T-helper 1 cell treated with Interleukin-12 subunit alpha and Interleukin-12 subunit beta and Interleukin-4 antibody, amounts not matched to agents 30 μg/mL and 1 μg/mL, for 36 hours (primary cell): Measurements from ENCODE around the gene PNO1.
"Not testable (repeated sequence)": the region's sequence is repeated elsewhere in the genome, so short reads cannot be mapped to it uniquely, and the experiment has no call there.

ENCODE experiments used
- H3K27ac Mint-ChIP-seq: one replicate; pipeline ENCODE4 v1.8.0; 2021; ENCODE audit warnings: mild to moderate bottlenecking, mixed read lengths
- H3K27me3 Mint-ChIP-seq: one replicate; pipeline ENCODE4 v1.8.0; 2021; ENCODE audit warnings: low read depth, mixed read lengths
- H3K36me3 Mint-ChIP-seq: one replicate; pipeline ENCODE4 v1.8.0; 2021; ENCODE audit warnings: low read depth, mixed read lengths
- H3K4me1 Mint-ChIP-seq: one replicate; pipeline ENCODE4 v1.8.0; 2021; ENCODE audit warnings: low read depth, mixed read lengths
- H3K4me3 Mint-ChIP-seq: one replicate; pipeline ENCODE4 v1.8.0; 2021; ENCODE audit warnings: mild to moderate bottlenecking, moderate library complexity, mixed read lengths
- H3K9me3 Mint-ChIP-seq: one replicate; pipeline ENCODE4 v1.8.0; 2021; ENCODE audit warnings: mixed read lengths

PNO1 gene

DNA sequence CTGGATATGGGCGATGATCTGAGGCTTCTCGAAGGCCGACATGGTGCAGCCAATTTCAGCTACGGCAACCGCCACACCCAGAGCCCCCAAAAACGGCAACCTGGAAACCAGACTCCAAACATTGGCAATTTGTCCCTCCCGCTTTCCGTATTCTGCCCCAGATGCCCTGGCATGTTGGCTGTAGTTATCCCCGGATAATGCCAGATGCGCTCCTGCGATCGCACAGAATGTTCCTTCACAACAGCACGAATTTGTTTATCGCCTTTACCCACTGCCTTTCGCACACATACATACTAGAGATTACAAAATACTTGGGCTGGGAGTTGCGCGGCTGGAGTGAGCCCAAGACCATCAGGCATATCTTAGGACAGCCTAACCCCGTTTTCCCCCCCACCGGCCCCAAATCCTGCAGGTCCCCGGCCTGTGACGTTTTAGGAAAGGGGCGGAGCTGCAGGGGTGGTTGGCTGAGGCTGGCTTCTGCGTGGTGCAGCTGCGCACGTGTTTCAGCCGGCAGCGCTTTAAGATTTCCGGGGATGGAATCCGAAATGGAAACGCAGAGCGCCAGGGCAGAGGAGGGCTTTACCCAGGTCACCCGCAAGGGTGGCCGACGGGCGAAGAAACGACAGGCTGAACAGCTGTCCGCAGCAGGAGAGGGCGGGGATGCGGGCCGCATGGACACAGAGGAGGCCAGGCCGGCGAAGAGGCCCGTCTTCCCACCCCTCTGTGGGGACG is at the start of gene PNO1:
Gene PNO1, plus strand, starts transcription at position 487 of the 732 bp plus-strand sequence. Its CDS starts 47 bp downstream, at position 534.
- peaks cover 29% of the 10 kb centered on the region for H3K4me1 Mint-ChIP-seq

DNA sequence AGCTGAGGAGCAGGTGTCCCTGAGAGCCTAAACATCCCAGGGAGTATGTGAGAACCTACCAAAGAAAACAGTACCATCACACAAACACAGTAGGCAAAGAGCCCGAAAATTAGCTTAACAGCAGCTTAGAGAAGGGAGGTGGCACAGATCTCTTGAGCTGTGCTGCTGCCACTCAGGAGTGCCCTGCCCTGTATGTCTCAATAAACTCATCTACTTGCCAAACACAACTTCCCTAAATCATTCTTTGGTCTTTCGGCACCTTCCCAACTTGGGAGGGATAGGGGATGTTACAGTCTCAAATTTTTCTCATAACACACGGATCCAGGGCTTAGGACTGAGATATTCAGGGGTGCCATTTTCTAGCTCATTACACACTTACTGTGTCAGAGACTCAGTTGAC is 49.6 kb upstream of the PNO1 start:
- H3K27ac Mint-ChIP-seq, result no peak overlapping the region
- H3K27me3 Mint-ChIP-seq, result no peaks in the 10 kb centered on the region
- H3K36me3 Mint-ChIP-seq, result no peaks in the 10 kb centered on the region
- peaks cover 16% of the 10 kb centered on the region for H3K9me3 Mint-ChIP-seq
- no peak overlapping the region for H3K4me3 Mint-ChIP-seq
- no peaks in the 10 kb centered on the region for H3K4me1 Mint-ChIP-seq

More for the DNA sequence above, at the start of gene PNO1:
- Mint-ChIP-seq H3K27me3 (no peaks in the 10 kb centered on the region), H3K9me3 (no peaks in the 10 kb centered on the region), H3K4me3 (peak within 1 kb of the TSS; percentile 94), H3K27ac (peak within 1 kb of the TSS; percentile 99), H3K36me3 (peaks cover 17% of the 10 kb centered on the region)

DNA sequence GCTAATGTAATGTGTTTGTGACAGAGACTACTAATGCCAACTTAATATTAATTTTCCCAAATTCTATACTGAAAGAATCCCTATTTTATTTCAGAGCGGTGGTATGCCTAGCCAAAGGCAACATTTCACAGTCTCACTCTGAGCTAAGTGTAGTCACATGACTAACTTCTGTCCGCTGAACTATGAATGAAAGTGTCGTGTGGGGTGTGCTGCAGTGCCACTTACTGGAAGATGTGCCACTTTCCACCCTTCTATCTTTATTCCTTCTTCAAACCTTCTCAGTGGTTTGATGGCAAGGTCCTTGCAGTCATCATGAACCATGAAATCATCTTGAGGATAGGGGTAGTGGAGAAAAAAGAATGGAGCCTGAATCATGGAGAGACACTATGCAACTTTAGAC is 47.6 kb upstream of the PNO1 start:
- H3K36me3 Mint-ChIP-seq, result no peaks in the 10 kb centered on the region
- H3K9me3 Mint-ChIP-seq, result peaks cover 12% of the 10 kb centered on the region
- no peak overlapping the region for H3K27ac Mint-ChIP-seq
- H3K27me3 Mint-ChIP-seq, result no peaks in the 10 kb centered on the region
- H3K4me3 Mint-ChIP-seq, result no peak overlapping the region
- H3K4me1 Mint-ChIP-seq, result no peaks in the 10 kb centered on the region

DNA sequence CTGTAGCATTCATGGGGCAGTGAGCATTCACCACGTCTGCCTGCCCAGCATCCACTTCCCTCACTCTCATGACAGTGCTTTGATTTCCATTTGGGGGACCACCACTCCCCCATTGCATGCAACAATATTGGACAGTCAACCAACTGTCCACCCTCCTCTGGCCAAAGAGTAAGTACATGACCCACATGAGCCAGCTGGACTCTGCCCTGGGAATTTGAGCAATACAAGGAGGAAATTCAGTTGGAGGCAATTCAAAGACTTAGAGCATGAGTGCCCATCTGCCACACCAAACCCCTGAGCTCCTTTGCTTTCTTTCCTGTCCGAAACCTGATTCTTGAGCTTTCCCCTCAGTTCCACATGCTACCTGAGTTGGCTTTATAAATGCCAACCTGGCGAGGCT is 41.7 kb upstream of the PNO1 start:
- H3K27me3 Mint-ChIP-seq, result no peaks in the 10 kb centered on the region
- H3K4me3 Mint-ChIP-seq, result no peak overlapping the region
- H3K4me1 Mint-ChIP-seq, result no peaks in the 10 kb centered on the region
- no peak overlapping the region for H3K27ac Mint-ChIP-seq
- H3K36me3 Mint-ChIP-seq, result no peaks in the 10 kb centered on the region
- no peaks in the 10 kb centered on the region for H3K9me3 Mint-ChIP-seq

DNA sequence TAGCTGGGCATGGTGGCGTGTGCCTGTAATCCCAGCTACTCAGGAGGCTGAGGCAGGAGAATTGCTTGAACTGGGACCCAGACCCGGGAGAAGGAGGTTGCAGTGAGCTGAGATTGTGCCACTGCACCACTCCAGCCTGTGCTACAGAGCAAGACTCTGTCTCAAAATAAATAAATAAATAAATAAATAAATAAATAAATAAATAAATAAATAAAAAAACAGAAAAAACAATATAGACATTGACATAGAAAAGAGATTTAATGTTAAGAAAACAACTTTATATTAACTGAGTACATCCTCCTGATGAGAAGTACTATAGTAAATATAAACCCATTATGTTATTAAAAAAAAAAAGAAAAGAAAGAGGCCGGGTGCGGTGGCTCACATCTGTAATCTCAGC is 39.8 kb upstream of the PNO1 start:
- H3K36me3 Mint-ChIP-seq, H3K27me3 Mint-ChIP-seq, H3K4me3 Mint-ChIP-seq, H3K4me1 Mint-ChIP-seq, H3K9me3 Mint-ChIP-seq, H3K27ac Mint-ChIP-seq: not testable (repeated sequence)

DNA sequence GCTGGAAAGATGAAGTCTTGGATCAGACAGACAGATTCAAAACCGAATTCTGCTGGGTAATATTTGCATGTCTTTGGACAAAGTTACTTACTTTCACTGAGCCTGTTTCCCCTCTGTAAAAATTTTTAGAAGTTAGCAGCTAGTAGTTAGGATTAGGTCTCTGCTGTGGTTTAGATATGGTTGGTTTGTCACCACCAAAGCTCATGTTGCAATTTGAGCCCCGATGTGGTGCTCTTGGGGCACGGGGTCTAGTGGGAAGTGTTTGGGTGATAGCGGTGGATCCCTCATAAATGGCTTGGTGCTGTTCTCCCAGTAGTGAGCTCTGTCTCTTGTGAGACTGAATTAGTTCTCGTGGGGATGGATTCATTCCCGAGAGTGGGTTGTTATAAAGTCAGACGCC is 38.9 kb upstream of the PNO1 start:
- no peak overlapping the region for H3K27ac Mint-ChIP-seq
- peaks cover 2% of the 10 kb centered on the region for H3K4me1 Mint-ChIP-seq
- no peak overlapping the region for H3K4me3 Mint-ChIP-seq

DNA sequence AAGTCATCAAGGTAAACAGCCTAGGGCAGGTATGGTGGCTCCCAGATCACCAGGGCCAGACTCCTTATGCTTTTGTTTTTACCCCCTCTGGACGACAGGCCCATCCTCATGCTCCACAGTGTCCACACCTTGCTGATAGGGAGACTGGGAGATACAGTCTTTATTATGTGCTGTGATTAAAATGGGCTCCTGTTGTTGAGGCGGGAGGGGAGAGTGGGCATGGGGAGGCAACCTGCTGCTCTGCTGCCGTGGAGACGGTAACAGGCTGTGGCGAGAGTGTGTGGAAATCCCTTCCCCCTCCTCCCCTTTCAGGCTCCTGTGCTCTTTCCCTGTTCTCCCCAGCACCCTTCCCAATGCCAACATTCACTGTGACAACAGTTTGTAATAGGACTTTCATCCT is 38.2 kb upstream of the PNO1 start:
- Mint-ChIP-seq H3K9me3 (no peaks in the 10 kb centered on the region), H3K4me3 (no peak overlapping the region), H3K36me3 (no peaks in the 10 kb centered on the region), H3K4me1 (peaks cover 2% of the 10 kb centered on the region), H3K27ac (no peak overlapping the region), H3K27me3 (peaks cover 3% of the 10 kb centered on the region)

More for the DNA sequence above, 38.9 kb upstream of the PNO1 start:
- Mint-ChIP-seq H3K36me3 (no peaks in the 10 kb centered on the region), H3K9me3 (no peaks in the 10 kb centered on the region), H3K27me3 (peaks cover 3% of the 10 kb centered on the region)

DNA sequence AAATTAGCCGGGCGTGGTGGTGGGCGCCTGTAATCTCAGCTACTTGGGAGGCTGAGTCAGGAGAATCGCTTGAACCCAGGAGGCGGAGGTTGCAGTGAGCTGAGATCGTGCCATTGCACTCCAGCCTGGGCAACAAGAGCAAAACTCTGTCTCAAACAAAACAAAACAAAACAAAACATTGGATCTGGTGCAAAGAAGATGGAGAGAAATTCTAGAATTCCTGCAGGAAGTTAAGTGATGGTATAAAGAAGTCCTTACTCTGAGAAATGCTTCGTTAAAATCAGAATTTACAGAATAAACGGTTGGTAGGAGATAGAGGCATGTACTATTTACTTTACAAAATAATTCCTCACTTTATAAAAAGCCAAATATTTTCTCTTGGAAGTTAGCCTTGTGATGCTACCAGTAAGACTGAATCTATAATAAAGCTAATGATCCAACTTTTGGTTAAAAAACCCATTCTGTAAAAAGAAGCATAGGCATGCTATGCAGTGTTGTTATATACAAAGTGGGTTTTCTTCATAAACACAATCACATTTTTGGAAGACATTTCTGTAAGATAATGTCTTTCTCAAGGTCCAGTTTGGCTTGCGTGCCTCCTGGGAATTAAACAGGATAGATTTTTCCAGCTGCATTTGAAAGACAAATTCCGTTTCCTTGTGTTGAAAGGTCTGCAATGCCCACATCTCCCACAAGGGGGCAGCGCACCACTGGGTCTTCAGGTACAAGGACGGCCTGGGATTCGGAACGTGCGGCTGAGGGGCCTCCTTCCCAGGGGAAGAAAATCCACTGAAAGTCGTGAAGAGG is 35.6 kb upstream of the PNO1 start:
- Mint-ChIP-seq H3K4me1 (peaks cover 2% of the 10 kb centered on the region), H3K36me3 (no peaks in the 10 kb centered on the region), H3K27me3 (peaks cover 3% of the 10 kb centered on the region), H3K4me3 (peak overlapping the region; percentile 2), H3K9me3 (no peaks in the 10 kb centered on the region), H3K27ac (no peak overlapping the region)

DNA sequence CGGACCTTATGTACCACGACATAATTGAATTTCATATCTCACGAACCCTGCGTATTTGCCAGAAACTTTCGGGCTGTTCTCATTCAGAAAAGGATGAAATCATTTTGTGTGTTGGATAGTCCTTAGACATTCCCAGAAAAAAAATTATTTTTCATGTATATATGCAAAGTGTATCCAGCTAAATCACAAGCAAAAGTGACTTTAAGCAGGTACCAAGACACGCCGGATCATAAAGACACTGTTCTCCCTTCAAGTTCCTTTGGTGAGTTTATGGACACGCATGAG is 35.1 kb upstream of the PNO1 start:
- Mint-ChIP-seq H3K9me3 (no peaks in the 10 kb centered on the region), H3K4me3 (peak overlapping the region; percentile 2), H3K27me3 (peaks cover 3% of the 10 kb centered on the region), H3K27ac (no peak overlapping the region), H3K36me3 (no peaks in the 10 kb centered on the region), H3K4me1 (peaks cover 2% of the 10 kb centered on the region)

DNA sequence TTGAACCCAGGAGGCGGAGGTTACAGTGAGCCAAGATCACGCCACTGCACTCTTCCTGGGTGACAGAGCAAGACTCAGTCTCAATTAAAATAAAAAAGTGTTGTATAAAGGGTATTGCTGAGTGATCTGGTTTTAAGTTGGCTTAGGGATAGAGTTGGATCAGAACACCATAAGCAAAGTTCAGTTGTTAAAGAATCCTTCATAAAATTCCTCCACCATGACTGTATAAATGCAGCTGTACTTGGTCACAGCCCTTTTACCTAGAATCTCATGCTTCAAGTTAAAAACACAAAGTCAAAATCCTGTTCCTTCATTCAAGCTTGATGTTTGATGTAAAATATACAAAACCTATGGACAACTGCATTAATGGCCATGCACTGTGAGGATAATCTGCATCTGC is 33.4 kb upstream of the PNO1 start:
- H3K4me1 Mint-ChIP-seq, result peaks cover 2% of the 10 kb centered on the region
- no peak overlapping the region for H3K4me3 Mint-ChIP-seq
- peaks cover 3% of the 10 kb centered on the region for H3K27me3 Mint-ChIP-seq
- H3K27ac Mint-ChIP-seq, result no peak overlapping the region
- H3K9me3 Mint-ChIP-seq, result no peaks in the 10 kb centered on the region
- no peaks in the 10 kb centered on the region for H3K36me3 Mint-ChIP-seq

DNA sequence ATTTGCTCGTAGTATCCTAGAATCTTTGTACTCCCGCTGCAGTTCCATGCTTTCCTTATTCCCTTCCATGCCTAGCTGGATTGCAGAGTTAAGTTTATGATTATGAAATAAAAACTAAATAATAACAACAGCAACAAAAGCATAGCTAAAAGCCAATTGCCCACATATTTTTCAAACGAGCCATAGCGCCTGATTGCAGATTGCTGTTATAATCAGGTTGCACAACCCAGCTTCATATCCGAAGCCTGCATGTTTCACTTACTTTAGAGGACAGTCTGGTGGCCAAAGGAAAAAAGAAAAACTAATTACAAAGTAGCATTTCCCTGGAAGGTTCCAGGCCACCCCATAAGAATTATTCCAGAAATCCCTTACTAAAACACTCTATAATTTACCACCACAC is 31.9 kb upstream of the PNO1 start:
- H3K27ac Mint-ChIP-seq, result no peak overlapping the region
- H3K9me3 Mint-ChIP-seq, result no peaks in the 10 kb centered on the region
- H3K4me3 Mint-ChIP-seq, result no peak overlapping the region
- peaks cover 3% of the 10 kb centered on the region for H3K27me3 Mint-ChIP-seq
- H3K4me1 Mint-ChIP-seq, result peaks cover 2% of the 10 kb centered on the region
- H3K36me3 Mint-ChIP-seq, result peaks cover 2% of the 10 kb centered on the region

DNA sequence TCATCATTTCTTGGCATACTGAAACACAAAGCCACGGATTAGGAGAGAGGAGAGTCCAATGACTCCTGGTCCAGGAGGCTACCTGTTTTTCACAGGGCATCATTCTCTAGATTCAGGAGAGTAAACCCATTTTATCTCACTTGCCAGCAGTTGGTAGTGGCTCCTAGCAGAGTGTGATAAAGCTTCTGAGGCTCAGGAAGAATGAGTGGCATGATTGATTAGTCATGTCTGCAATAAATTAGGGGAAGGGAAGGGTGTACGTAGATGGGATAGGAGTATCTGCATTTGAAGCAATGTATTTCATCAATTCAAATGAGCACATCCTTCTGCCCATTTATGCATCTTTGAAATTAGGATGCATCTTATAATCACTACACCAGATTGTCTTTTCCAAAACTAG is 31.1 kb upstream of the PNO1 start:
- no peak overlapping the region for H3K4me3 Mint-ChIP-seq
- H3K36me3 Mint-ChIP-seq, result peaks cover 2% of the 10 kb centered on the region
- no peaks in the 10 kb centered on the region for H3K9me3 Mint-ChIP-seq
- H3K27ac Mint-ChIP-seq, result no peak overlapping the region
- peaks cover 3% of the 10 kb centered on the region for H3K27me3 Mint-ChIP-seq
- H3K4me1 Mint-ChIP-seq, result peaks cover 2% of the 10 kb centered on the region

DNA sequence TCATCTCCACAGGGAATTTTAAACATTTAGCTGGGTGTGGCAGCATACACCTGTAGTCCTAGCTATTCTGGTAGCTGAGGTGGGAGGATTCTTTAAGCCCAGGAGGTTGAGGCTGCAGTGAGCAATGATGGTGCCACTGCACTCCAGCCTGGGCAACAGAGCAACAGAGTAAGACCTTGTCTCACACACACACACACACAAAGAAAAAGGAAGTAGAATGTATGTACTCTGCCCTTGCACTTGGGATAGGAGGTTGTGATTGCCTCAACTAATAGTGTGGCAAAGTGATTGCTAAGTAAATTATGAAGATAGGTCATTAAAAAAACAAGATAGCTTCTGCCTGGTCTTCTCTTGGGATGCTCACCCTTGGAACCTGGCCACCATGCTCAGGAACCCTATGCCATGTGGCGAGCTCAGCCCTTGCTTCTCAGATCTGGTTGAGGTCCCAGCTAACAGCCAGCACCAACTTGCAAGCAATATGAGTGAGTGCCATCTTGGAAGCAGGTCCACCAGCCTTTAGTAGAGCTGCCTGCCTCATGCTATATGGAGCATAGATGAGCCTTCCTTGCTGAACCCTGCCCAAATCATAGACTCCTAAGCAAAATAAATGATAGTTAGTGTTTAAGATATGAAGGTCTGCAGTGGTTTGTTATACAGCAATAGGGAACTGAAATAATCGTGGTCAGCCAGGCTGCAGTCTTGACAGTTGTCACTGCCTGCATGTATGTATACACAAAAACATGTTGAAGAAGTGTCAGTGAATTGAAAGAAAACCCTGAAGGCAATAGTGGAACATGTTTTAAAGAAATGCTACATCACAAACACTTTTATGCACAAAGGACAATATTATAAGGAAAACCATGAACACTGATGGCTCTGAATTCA is 30.1 kb upstream of the PNO1 start:
- Mint-ChIP-seq H3K9me3 (no peaks in the 10 kb centered on the region), H3K27me3 (no peaks in the 10 kb centered on the region), H3K4me3 (no peak overlapping the region), H3K4me1 (no peaks in the 10 kb centered on the region), H3K27ac (no peak overlapping the region), H3K36me3 (peaks cover 2% of the 10 kb centered on the region)

DNA sequence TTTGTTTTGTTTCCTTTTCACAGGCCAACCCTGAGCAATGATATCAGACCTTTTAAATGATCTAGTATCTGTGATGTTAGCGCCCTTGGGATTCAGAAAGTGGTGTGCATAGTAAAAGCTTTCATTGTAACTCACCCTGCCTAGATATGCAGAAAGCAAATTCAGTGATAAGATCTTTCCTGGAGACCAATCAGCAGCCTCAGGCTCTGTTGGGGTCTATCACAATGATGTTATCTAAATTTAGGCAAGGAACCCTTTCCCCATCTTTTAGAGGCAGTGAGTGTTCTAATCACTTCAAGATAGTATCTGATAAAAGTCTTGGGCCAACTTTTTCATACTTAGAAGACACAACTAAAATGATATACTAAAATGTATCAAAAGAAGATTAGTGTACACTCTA is 23.6 kb upstream of the PNO1 start:
- Mint-ChIP-seq H3K27me3 (no peaks in the 10 kb centered on the region), H3K27ac (no peak overlapping the region), H3K36me3 (peaks cover 13% of the 10 kb centered on the region), H3K4me1 (no peaks in the 10 kb centered on the region), H3K9me3 (no peaks in the 10 kb centered on the region), H3K4me3 (no peak overlapping the region)

DNA sequence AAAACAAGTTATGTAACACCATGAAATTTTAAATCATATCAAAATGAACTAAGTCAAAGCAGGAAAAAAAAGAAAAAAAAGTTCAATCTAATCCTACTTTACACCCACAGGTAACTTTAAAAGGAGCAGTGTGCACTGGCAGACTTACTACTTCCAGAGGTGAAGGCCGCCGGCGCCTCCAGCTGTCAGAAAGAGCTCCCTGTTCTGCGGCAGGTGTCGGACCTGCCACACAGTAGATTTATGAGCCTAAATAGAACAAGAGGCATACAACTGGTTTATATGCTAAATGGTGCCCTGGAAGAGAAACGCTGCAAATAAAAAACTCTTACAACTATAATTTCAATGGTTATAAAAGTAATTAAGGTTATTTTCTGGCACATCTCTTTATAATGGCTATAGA is 23.1 kb upstream of the PNO1 start:
- Mint-ChIP-seq H3K4me1 (no peaks in the 10 kb centered on the region), H3K4me3 (no peak overlapping the region), H3K9me3 (no peaks in the 10 kb centered on the region), H3K36me3 (peaks cover 13% of the 10 kb centered on the region), H3K27me3 (no peaks in the 10 kb centered on the region), H3K27ac (no peak overlapping the region)
